H1 (cell line): ENCODE data around the gene EYA2. TPM values are rescaled to one million over a fixed set of nuclear protein-coding genes. Genes with fewer than 3 reads are reported as not detected.

Experiments used
- CTCF ChIA-PET: fragments of 300-600 bp; sonication (Branson Sonifier 250); formaldehyde crosslinking; loops from one replicate; lab custom pipeline; 2021; ENCODE audit not compliant: partially characterized antibody; lab: Charles Lee
- POLR2A ChIA-PET: fragments of 300-600 bp; sonication (Branson Sonifier 250); formaldehyde crosslinking; loops from one replicate; lab custom pipeline; 2021; ENCODE audit warnings: inconsistent platforms; ENCODE audit not compliant: partially characterized antibody; lab: Charles Lee
- DNase-seq, 2 experiments: peaks; one replicate each; pipeline versions ENCODE4 v3.0.0 to v3.0.0-alpha.2; 2010 to 2022; ENCODE audit warnings: low spot score in 2 of 2, low read depth in 1 of 2, mixed read lengths in 1 of 2
- FAIRE-seq: peaks from 2 replicates; lab custom pipeline; 2011; peaks lifted over from hg19 to GRCh38; lab: Jason Lieb, UNC
- H2AFZ ChIP-seq: 2 replicates; pipeline ENCODE4 v1.8.1; 2012; ENCODE audit warnings: low read length, inconsistent platforms
- H2AK5ac ChIP-seq: 2 replicates; pipeline ENCODE4 v1.6.1; 2013; ENCODE audit warnings: low read depth, low read length
- H2BK120ac ChIP-seq: replicated peaks from 2 replicates; pipeline ENCODE3; 2013; ENCODE audit warnings: low read depth, low read length, inconsistent platforms
- H2BK12ac ChIP-seq: 2 replicates; pipeline ENCODE4 v1.6.1; 2013; ENCODE audit warnings: low read depth, low read length
- H2BK15ac ChIP-seq: 2 replicates; pipeline ENCODE4 v1.6.1; 2013; ENCODE audit warnings: low read length
- H2BK20ac ChIP-seq: 2 replicates; pipeline ENCODE4 v1.6.1; 2013; ENCODE audit warnings: low read length
- H2BK5ac ChIP-seq: 2 replicates; pipeline ENCODE4 v1.6.1; 2013; ENCODE audit warnings: low read depth, low read length
- H3K14ac ChIP-seq: 2 replicates; pipeline ENCODE4 v1.6.1; 2013; ENCODE audit warnings: inconsistent platforms; ENCODE audit not compliant: insufficient read length
- H3K18ac ChIP-seq: 2 replicates; pipeline ENCODE4 v1.6.1; 2013; ENCODE audit warnings: low read length; ENCODE audit errors: extremely low read depth
- H3K23ac ChIP-seq: 2 replicates; pipeline ENCODE4 v1.6.1; 2013; ENCODE audit warnings: inconsistent platforms; ENCODE audit not compliant: insufficient read length
- H3K23me2 ChIP-seq: 2 replicates; pipeline ENCODE4 v1.6.1; 2013; ENCODE audit warnings: low read depth, low read length
- H3K27ac ChIP-seq: 2 replicates; pipeline ENCODE4 v1.6.1; 2011; ENCODE audit warnings: low read depth, low read length, inconsistent platforms
- H3K27me3 ChIP-seq, 4 experiments: replicated peaks in 1 of 4; 1 replicate in 1 of 4; 2 replicates in 3 of 4; pipeline versions ENCODE4 v1.6.1 to v1.8.1; 2011 to 2013; ENCODE audit warnings: low read length in 3 of 4, mild to moderate bottlenecking in 3 of 4, inconsistent platforms in 2 of 4, mixed read lengths in 2 of 4, moderate library complexity in 1 of 4; ENCODE audit not compliant: control insufficient read depth in 3 of 4, insufficient read depth in 3 of 4; ENCODE audit errors: extremely low read depth in 1 of 4
- H3K36me3 ChIP-seq, 4 experiments: 2 replicates each; pipeline versions ENCODE4 v1.6.1 to v1.8.1; 2011 to 2013; ENCODE audit warnings: mild to moderate bottlenecking in 4 of 4, low read length in 3 of 4, moderate library complexity in 2 of 4, control low read depth in 1 of 4, inconsistent platforms in 1 of 4; ENCODE audit not compliant: insufficient read depth in 4 of 4, control insufficient read depth in 2 of 4
- H3K4ac ChIP-seq: replicated peaks from 2 replicates; pipeline ENCODE3; 2013; ENCODE audit warnings: low read length, low read depth, mixed read lengths, inconsistent platforms; ENCODE audit not compliant: insufficient read length
- H3K4me1 ChIP-seq, 4 experiments: replicated peaks in 1 of 4; 1 replicate in 1 of 4; 2 replicates in 3 of 4; pipeline versions ENCODE4 v1.6.1 to v1.8.1; 2011 to 2013; ENCODE audit warnings: low read length in 3 of 4, inconsistent platforms in 2 of 4, mixed read lengths in 1 of 4; ENCODE audit not compliant: insufficient read depth in 4 of 4, control insufficient read depth in 3 of 4
- H3K4me2 ChIP-seq, 2 experiments: 2 replicates each; pipeline versions ENCODE4 v1.6.1 to v1.8.1; 2011 to 2013; ENCODE audit warnings: low read depth in 2 of 2, low read length in 2 of 2, control low read depth in 1 of 2, inconsistent platforms in 1 of 2, mild to moderate bottlenecking in 1 of 2; ENCODE audit not compliant: insufficient read depth in 1 of 2
- H3K4me3 ChIP-seq, 4 experiments: fragments of 200-600, 300-600 bp in 1 of 4; sonication (generic), shearing (Covaris generic), sonication (Bioruptor Twin) in 1 of 4; 2 replicates each; pipeline versions ENCODE4 v1.5.1 to v1.8.1; 2011 to 2016; ENCODE audit warnings: low read length in 4 of 4, low read depth in 3 of 4, control low read depth in 2 of 4, inconsistent platforms in 2 of 4, mild to moderate bottlenecking in 2 of 4, mixed read lengths in 1 of 4, moderate library complexity in 1 of 4; ENCODE audit not compliant: insufficient read depth in 2 of 4; ENCODE audit errors: extremely low read depth in 1 of 4
- H3K56ac ChIP-seq: replicated peaks from 2 replicates; pipeline ENCODE3; 2013; ENCODE audit warnings: low read depth, mild to moderate bottlenecking, mixed read lengths, low read length, inconsistent platforms; ENCODE audit not compliant: insufficient read length
- H3K79me1 ChIP-seq: 2 replicates; pipeline ENCODE4 v1.6.1; 2013; ENCODE audit warnings: low read depth, low read length, control low read depth
- H3K79me2 ChIP-seq, 2 experiments: 2 replicates each; pipeline versions ENCODE4 v1.6.1 to v1.8.1; 2012 to 2013; ENCODE audit warnings: low read length in 2 of 2, mild to moderate bottlenecking in 2 of 2, inconsistent platforms in 1 of 2; ENCODE audit not compliant: insufficient read depth in 2 of 2, control insufficient read depth in 1 of 2
- H3K9ac ChIP-seq, 4 experiments: replicated peaks in 1 of 4; 1 replicate in 1 of 4; 2 replicates in 3 of 4; pipeline versions ENCODE4 v1.6.1 to v1.8.1; 2011 to 2013; ENCODE audit warnings: low read depth in 3 of 4, low read length in 3 of 4, control low read depth in 2 of 4, mild to moderate bottlenecking in 2 of 4, moderate library complexity in 2 of 4, inconsistent platforms in 1 of 4; ENCODE audit errors: extremely low read depth in 1 of 4
- H3K9me3 ChIP-seq, 2 experiments: 2 replicates each; pipeline versions ENCODE4 v1.6.1 to v1.8.1; 2012 to 2013; ENCODE audit warnings: mild to moderate bottlenecking in 2 of 2, moderate library complexity in 2 of 2, control low read depth in 1 of 2, inconsistent platforms in 1 of 2, low read depth in 1 of 2, low read length in 1 of 2, mixed read lengths in 1 of 2; ENCODE audit not compliant: insufficient read depth in 2 of 2
- H4K20me1 ChIP-seq, 2 experiments: replicated peaks in 1 of 2; 2 replicates each; pipeline versions ENCODE3 to v1.8.1; 2011 to 2013; ENCODE audit warnings: inconsistent platforms in 2 of 2, low read length in 2 of 2, mild to moderate bottlenecking in 1 of 2; ENCODE audit not compliant: insufficient read depth in 2 of 2, control insufficient read depth in 1 of 2
- H4K5ac ChIP-seq: 2 replicates; pipeline ENCODE4 v1.6.1; 2013; ENCODE audit warnings: low read length, low read depth, mixed read lengths, inconsistent platforms; ENCODE audit not compliant: insufficient read length
- H4K8ac ChIP-seq: 2 replicates; pipeline ENCODE4 v1.8.0; 2013; ENCODE audit warnings: mild to moderate bottlenecking, moderate library complexity, low read length, inconsistent platforms; ENCODE audit not compliant: insufficient read depth; ENCODE audit errors: extremely low read depth
- H4K91ac ChIP-seq: replicated peaks from 2 replicates; pipeline ENCODE3; 2013; ENCODE audit warnings: low read length, mixed read lengths, inconsistent platforms; ENCODE audit not compliant: insufficient read length
- BCL11A ChIP-seq, 2 experiments: IDR thresholded peaks; one replicate each; pipeline ENCODE4 v1.6.1; 2011; ENCODE audit warnings: low read depth in 2 of 2, low read length in 2 of 2, mild to moderate bottlenecking in 2 of 2
- EGR1 ChIP-seq: IDR thresholded peaks from 2 replicates; pipeline ENCODE4 v1.6.1; 2011; ENCODE audit warnings: low read depth, low read length, borderline replicate concordance
- JUND ChIP-seq: IDR thresholded peaks from 2 replicates; pipeline ENCODE4 v1.6.1; 2011; ENCODE audit warnings: mild to moderate bottlenecking, improper control_type of control experiment, low read length
- KDM1A ChIP-seq: fragments of 200-600, 300-600 bp; sonication (generic); IDR thresholded peaks from 2 replicates; pipeline ENCODE4 v1.7.1; 2016; ENCODE audit warnings: mild to moderate bottlenecking, low read length, borderline replicate concordance
- KDM5A ChIP-seq: fragments of 200-600 bp; IDR thresholded peaks from 2 replicates; pipeline ENCODE4 v1.7.1; 2012; ENCODE audit warnings: mild to moderate bottlenecking, low read length, inconsistent platforms, mixed read lengths
- POLR2AphosphoS5 ChIP-seq: IDR thresholded peaks from 2 replicates; pipeline ENCODE4 v1.6.1; 2011; ENCODE audit warnings: low read depth, low read length
- SP4 ChIP-seq: IDR thresholded peaks from 2 replicates; pipeline ENCODE4 v1.6.1; 2012; ENCODE audit warnings: low read length, inconsistent platforms
- TAF1 ChIP-seq: IDR thresholded peaks from 2 replicates; pipeline ENCODE4 v1.6.1; 2011; ENCODE audit warnings: mild to moderate bottlenecking, low read depth, low read length
- TAF7 ChIP-seq: optimal IDR thresholded peaks from 2 replicates; pipeline ENCODE3; 2011; ENCODE audit warnings: low read depth, mild to moderate bottlenecking, inconsistent platforms, low read length, moderate library complexity, borderline replicate concordance
- ZNF274 ChIP-seq: IDR thresholded peaks from 2 replicates; pipeline ENCODE4 v1.7.0; 2012; ENCODE audit warnings: low read length, borderline replicate concordance; ENCODE audit errors: extremely low read depth
- WGBS, 2 experiments: shearing (Covaris generic) in 1 of 2; methylation state at CpG; one replicate each; pipeline versions ENCODE4 v1.1.6 to v1.1.7; 2013 to 2015; ENCODE audit warnings: low lambda C conversion rate in 2 of 2, mixed read lengths in 2 of 2, inconsistent platforms in 1 of 2, low coverage in 1 of 2, missing lambda C conversion rate in 1 of 2; ENCODE audit not compliant: insufficient replicate concordance in 2 of 2, insufficient coverage in 1 of 2, insufficient read length in 1 of 2; ENCODE audit errors: extremely low coverage in 1 of 2, missing lambda C conversion rate in 1 of 2; 5-methylcytosine and 5-hydroxymethylcytosine counted together
- polyA plus RNA-seq, 7 experiments: library from polyadenylated mRNA; depleted of rRNA in 3 of 7; stranded (reverse) in 5 of 7; unstranded in 2 of 7; fragments of >200 nt in 5 of 7; fragments of 200-250 nt in 2 of 7; gene quantifications; 1 replicate in 5 of 7; 2 replicates in 1 of 7; 4 replicates in 1 of 7; pipeline versions ENCODE4 v1.2.1 to v1.2.3, GENCODE V29; 2011 to 2013; ENCODE audit warnings: missing spikeins in 2 of 7, mixed read lengths in 2 of 7
- total RNA-seq: library from RNA; stranded (reverse); fragmentation: NEBNext Ultra II Directional; extraction: Animal tissue kit (Norgen Biotek cat#: 25700); gene quantifications from 2 replicates; pipeline ENCODE4 v1.2.1, GENCODE V29; 2021

EYA2 gene
- total and polyA plus RNA-seq, 2 of the 8 experiments (the other 6 are each of a cell fraction or from before 2014, with no cell fraction given) = 1.6 to 1.7 TPM

GRCh38 chr20:46923550-46923949, 28.9 kb downstream of the EYA2 start:
- H3K4ac ChIP-seq = no peak overlapping the region
- H3K23ac ChIP-seq = no peak overlapping the region
- peak overlapping the region; percentile 18; the same call in 1 of the 2 replicates for H2AFZ ChIP-seq
- H3K36me3 ChIP-seq = no peaks in the 10 kb centered on the region
- CTCF ChIA-PET = interaction anchor here (0.6 kb wide), 1 partner anchor 212 kb away, joined by 3 read pairs; no protein-coding TSS in a partner anchor
- no peak overlapping the region for H2BK15ac ChIP-seq
- no peak overlapping the region for H2BK12ac ChIP-seq
- no peak overlapping the region for H2BK5ac ChIP-seq
- no peaks in the 10 kb centered on the region for H4K20me1 ChIP-seq
- WGBS, 2 experiments = 85% methylated on average over 4 of the region's 4 CpGs; no CpG with 5 or more reads in 1 of the 2 experiments
- H3K79me2 ChIP-seq = no peaks in the 10 kb centered on the region
- H3K79me1 ChIP-seq = no peaks in the 10 kb centered on the region
- H3K23me2 ChIP-seq = no peaks in the 10 kb centered on the region
- no peak overlapping the region for H3K27ac ChIP-seq
- H3K18ac ChIP-seq = no peak overlapping the region
- peaks cover 0 to 2% of the 10 kb centered on the region in 2 experiments; a peak in 2 of 4 replicates for H3K9me3 ChIP-seq
- TF ChIP-seq KDM1A (no peak), TAF1 (no peak), ZNF274 (no peak), JUND (no peak), TAF7 (no peak), POLR2AphosphoS5 (no peak), SP4 (no peak), BCL11A (IDR thresholded peaks at IDR 0.05; ENCODE audit: low read depth in 2 of 2, low read length in 2 of 2) (no peak), KDM5A (no peak), EGR1 (no peak)
- no peak overlapping the region for H3K56ac ChIP-seq
- H3K4me2 ChIP-seq = no peak overlapping the region
- H2BK20ac ChIP-seq = no peak overlapping the region
- no peak overlapping the region for H2BK120ac ChIP-seq
- DNase-seq (no peak), FAIRE-seq (no peak)
- H3K9ac ChIP-seq = no peak overlapping the region; a peak in 1 of 7 replicates
- H3K14ac ChIP-seq = no peak overlapping the region
- no peaks in the 10 kb centered on the region for H3K27me3 ChIP-seq
- H4K8ac ChIP-seq = no peak overlapping the region
- peaks cover 0 to 6% (median 2%) of the 10 kb centered on the region in 4 experiments; a peak in 3 of 7 replicates for H3K4me1 ChIP-seq
- H2AK5ac ChIP-seq = no peak overlapping the region
- H4K5ac ChIP-seq = no peak overlapping the region
- no peak overlapping the region for H3K4me3 ChIP-seq
- POLR2A ChIA-PET = no interaction called here
- H4K91ac ChIP-seq = no peak overlapping the region
